GDM1 (cell line): ENCODE data around the gene ARL5C.
"Not testable (repeated sequence)": the region's sequence is repeated elsewhere in the genome, so short reads cannot be mapped to it uniquely, and the experiment has no call there.

ENCODE experiments used
- DNase-seq: peaks from one replicate; lab custom pipeline; 2025; lab: John Stamatoyannopoulos, UW

Gene ARL5C

GRCh38 chr17:39141294-39141693, 24.7 kb downstream of the ARL5C start:
- no peak for DNase-seq

GRCh38 chr17:39139561-39139960, 26.4 kb downstream of the ARL5C start:
- no peak for DNase-seq

DNA sequence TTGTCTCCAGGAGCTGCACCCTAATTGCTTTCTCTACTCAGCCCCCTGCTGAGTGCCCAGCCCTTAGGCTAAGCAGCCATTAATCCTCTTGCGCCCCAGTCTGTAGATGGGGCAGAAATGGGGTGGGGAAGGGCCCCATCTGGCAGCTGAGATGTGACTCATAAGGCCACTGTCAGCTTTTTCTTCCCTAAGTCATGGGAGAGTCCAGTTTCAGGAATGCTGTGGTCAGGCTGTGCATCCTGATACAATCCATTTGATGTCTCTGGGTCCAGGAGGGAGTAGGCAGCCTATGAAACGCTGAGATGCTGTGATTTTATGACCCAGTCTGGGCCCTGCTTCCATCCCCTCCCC, 26.8 kb downstream of the ARL5C start:
- DNase-seq = no peak

- no peak for DNase-seq
Measured at GRCh38 chr17:39138431-39139160, 27.4 kb downstream of the ARL5C start.

DNA sequence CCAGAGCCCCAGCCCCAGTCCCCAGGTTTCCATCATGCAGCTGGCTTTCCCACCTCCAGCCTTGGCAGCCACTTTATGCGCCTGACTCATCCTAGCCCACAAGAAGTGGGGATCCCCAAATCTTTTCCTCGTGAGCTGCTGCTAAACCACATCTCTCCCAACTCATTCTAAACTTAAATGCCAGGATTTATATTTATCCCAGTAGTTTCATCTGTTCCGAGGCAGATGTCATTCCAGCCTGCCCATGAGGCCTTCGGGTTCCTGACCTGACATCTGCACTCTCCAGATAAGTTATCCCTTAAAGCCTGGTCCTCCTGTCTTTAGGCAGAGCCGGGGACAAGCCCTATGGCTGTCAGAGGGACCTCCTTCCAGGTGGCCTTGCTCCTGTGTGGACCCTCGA, 31.1 kb downstream of the ARL5C start:
- no peak for DNase-seq

DNA sequence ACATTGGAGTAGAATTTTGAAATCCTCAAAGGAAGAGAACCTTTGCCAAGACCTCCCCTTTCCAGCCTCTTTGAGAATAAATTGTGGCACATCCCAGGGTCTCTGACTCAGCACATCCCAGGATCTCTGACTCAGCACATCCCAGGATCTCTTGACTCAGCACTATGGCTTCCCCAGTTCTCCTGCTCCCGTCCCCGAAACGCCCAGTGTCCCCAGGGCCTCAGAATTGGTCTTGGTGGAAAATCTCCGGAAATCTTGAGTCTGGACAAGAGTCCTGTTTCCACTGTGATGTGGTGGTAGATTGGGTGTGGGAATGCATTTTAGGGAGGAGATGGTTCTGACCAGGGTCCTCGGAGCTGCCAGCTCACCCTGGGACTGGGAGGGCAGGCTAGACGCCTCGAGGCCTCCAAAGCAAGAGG, 33.8 kb downstream of the ARL5C start:
- no peak for DNase-seq

DNA sequence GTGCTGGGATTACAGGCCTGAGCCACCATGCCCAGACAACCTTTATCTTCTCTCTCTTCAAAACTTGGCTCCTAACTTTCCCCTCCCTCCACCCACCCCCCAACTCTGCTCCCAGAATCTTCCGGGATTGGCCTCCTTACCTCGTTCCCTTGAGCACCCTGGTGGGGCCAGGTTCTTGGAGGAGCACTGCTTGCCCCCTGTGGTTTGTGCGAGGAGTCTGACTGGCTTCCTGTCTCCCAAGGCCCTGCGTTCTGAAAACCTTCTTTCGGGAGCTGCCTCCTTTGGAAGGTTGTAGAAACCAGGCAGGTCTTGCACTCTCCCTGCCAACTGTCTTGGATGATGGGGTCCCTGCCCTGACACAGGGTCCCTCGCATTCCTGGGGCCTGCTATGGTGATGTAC, 34.3 kb downstream of the ARL5C start:
- no peak for DNase-seq

- no peak for DNase-seq
Measured at GRCh38 chr17:39130205-39130604, 35.8 kb downstream of the ARL5C start.

DNA sequence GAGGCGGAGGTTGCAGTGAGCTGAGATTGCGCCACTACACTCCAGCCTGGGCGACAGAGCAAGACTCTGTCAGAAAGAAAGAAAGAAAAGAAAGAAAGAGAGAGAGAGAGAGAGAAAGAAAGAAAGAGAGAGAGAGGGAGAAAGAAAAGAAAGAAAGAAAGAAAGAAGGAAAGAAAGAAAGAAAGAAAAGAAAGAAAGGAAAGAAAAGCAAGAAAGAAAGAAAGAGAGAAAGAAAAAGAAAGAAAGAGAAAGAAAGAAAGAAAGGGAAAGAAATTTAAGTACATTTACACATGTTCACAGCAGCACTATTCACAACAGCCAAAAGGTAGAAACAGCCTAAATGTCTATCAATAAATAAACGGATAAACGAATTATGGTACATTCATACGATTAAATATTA, 36.4 kb downstream of the ARL5C start:
- DNase-seq = not testable (repeated sequence)

GRCh38 chr17:39126436-39126835, 39.5 kb downstream of the ARL5C start:
- no peak for DNase-seq

DNA sequence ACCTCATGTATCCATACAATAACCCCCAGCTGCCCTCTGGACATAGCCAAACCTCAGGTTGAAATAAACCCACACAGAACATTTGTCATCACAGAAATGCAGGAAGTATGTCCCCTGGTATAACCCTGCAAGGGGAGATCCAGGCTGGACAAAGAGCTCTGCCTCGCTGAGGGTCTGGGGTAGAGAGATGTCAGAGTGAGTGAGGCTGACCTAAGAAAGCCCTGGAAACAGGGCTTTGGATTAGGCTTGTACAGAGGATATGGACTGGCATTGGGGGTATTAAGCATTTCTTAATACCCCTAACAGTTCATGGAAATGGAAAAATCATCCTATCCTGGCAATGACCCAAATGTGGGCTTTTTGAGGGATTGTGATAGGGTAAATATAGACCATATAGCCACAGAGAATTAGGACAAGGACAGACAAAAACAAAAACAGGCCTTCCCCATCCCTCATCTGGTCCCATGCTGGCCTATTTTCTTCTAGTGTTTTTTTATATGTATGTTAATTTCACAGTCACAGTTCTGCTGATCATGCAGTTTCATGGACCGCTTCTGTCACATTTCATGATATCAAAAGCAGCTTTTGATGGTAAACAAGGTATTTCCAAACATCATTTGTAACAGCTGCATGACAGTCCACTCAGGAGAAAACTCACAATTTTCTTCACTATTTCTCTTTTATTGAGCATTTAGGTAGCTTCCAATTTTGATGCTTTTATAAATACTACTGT, 40.7 kb downstream of the ARL5C start:
- no peak for DNase-seq

DNA sequence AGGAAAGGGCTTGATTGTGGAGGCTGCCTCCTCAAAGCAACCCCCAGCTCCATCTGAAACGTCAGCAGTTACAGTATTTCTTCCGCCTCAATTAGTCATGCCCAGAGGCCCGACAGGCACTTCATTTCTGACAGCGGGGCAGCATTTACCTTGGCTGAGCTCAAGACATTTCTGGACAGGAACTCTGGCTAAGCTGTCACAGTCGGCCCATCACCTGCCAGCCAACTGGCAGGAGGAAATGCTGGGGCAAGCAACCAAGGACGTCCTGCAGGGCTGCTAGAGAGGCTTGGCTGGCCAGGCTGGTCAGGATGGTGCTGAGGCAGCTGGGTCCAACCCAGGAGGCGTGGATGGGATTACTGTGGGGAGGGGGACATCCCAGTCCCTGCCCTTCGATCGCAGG, 42.3 kb downstream of the ARL5C start:
- DNase-seq = no peak

- no peak for DNase-seq
Measured at GRCh38 chr17:39122991-39123390, 43.0 kb downstream of the ARL5C start.

DNA sequence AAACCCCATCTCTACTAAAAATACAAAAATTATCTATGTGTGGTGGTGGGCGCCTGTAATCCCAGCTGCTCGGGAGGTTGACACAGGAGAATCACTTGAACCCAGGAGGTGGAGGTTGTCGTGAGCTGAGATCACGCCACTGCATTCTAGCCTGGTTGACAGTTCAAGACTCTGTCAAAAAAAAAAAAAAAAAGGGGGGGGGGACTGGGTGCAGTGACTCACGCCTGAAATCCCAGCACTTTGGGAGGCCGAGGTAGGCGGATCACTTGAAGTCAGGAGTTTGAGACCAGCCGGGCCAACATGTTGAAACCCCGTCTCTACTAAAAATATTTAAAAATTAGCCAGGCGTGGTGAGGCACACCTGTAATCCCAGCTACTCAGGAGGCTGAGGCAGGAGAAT, 44.0 kb downstream of the ARL5C start:
- DNase-seq = not testable (repeated sequence)

DNA sequence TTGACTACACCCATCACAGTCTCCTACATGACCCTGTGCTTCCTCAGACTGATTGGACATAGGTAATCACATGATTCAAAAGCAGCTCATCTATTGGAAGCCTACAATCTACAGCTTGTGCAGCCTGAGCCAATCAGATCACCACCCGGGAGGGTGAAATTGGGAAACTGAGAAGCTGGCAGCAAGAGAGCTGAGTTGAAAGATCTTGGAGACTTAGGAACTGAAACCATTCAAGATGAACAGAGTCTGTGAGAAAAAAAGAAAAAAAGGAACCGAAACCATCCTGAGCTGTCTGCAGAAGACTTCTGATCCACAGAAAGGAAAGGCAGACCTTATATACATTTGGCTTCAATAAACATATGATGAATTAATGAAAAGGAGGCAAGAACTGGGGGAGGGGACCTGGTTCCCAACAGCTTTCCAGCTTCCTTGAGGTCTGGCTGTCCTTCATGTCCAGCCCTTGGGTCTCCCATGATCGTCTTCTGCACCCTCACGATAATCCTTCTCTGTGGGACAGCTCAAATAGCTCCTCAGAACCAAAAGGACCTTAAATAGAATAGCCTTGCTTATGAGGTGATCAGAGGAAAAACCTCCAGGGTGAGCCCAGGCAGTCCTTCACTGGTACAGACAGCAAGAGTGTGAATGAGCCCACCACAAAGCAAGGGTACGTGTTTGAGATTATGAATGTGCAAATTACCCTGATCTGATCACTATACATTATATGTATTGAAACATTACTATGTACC, 47.1 kb downstream of the ARL5C start:
- DNase-seq = no peak

DNA sequence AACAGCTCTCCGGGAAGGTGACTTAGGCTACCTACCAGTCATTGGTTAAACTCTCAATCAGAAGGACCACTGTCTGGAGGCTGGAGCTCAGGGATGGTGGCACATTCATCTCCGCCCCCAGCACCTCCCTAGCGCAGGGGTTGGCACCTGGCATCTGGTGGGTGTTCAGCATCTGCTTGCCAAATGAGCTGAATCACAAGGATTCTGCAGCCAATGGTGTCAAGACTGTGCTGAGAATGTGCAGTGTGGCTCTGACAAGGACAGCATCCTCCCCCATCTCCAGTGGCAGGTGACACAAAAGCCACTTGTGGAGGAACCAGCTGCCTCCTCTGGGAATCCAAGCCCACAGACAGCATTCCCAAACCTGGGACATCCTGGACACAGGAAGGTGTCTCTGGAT, 49.7 kb downstream of the ARL5C start:
- DNase-seq = no peak

DNA sequence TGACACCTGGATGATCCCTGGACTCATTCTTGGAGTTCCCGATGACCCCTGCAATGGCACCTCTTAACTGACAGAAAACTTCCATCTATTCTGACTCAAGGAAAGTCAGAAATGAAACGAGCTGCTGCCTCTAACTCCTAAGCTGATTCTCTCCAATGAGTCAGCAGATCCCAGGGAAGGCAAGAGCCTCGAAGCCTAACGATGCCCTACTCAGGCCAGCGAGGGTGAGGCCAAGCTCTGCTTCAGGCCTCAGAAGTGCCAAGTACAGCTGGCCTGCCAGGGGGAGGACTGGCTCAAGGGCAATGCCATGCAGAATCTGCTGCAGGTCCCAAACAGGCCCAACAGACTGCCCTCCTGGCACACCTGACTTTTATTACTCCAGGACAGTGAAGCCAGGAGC, 50.8 kb downstream of the ARL5C start:
- DNase-seq = no peak

GRCh38 chr17:39114723-39115122, 51.2 kb downstream of the ARL5C start:
- DNase-seq = no peak

- DNase-seq = no peak
Measured at GRCh38 chr17:39113871-39114270, 52.1 kb downstream of the ARL5C start.

GRCh38 chr17:39110435-39111136, 55.4 kb downstream of the ARL5C start:
- DNase-seq = no peak

DNA sequence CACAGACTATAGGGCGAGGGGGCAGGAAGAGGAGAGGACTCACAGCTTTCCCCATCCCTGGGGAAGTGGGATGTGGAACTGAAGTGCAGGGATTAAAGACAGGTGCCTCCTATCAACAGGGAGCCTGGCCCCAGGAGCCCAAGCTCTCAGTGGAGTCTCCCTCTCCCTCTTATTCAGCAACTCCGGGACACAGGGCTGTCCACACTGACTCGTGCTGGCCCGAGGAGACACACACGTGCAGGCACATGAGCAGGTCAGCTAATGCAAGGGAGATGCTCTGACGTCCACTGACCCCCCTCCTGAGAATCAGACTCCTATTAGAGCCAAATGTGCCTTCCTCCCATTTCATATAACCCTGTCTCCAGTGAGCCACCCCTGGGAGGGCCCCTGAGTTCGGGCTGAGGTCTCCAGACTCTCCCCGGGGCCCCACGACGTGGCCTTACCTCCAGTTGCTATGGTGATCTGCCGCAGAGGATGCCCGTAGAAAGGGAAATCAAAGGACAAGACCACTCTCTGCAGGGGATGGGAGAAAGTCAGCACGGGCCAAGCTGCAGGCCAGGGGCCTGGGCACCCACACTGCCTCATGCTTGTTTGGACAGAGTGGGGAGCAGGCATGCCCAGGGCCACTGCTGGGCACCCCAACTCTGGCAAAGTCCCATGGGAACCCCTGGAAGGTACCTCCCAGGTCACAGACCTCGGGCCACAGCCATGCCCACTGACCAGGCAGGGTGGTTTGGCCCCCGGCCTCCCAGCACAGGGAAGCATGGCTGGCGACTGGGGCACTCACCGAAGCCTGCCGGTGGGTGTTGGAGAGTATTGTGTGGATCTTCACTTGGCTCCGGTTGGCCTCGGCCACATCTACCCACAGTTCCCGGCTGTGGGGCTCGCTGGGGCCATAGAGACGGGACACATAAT, 57.2 kb downstream of the ARL5C start:
- no peak for DNase-seq
